Erythroblast (primary cell): ENCODE data around the gene EXOC7.

ENCODE experiments used
- GATA1 ChIP-seq: IDR thresholded peaks from 2 replicates; pipeline ENCODE4 v1.6.1; 2011; ENCODE audit warnings: low read depth, mild to moderate bottlenecking, control low read depth, low read length, moderate library complexity
- POLR2A ChIP-seq: IDR thresholded peaks from 2 replicates; pipeline ENCODE4 v1.6.1; 2011; ENCODE audit warnings: mild to moderate bottlenecking, low read length

- TF ChIP-seq POLR2A (no peak), GATA1 (no peak)
These were observed 34.8 kb upstream of the EXOC7 start for GRCh38 chr17:76138234-76138895.
